Stimulated activated CD4-positive, alpha-beta T cell treated with anti-CD3 and anti-CD28 coated beads, Interleukin-2, amount 100 ng/mL, for 24 hours (primary cell): Measurements from ENCODE around the gene AP1M2.
"Not testable (repeated sequence)": the region's sequence is repeated elsewhere in the genome, so short reads cannot be mapped to it uniquely, and the experiment has no call there.

Source experiments
- DNase-seq, 2 donors: peaks; one replicate each; pipeline ENCODE4 v3.0.0-alpha.2; 2020

AP1M2 gene

GRCh38 chr19:10600149-10600548 lies 13.0 kb upstream of the AP1M2 start:
- no peak for DNase-seq

- DNase-seq = no peak
Measured at GRCh38 chr19:10593820-10594637, 6.9 kb upstream of the AP1M2 start.

GRCh38 chr19:10593148-10593547 lies 6.0 kb upstream of the AP1M2 start:
- no peak for DNase-seq

GRCh38 chr19:10587839-10588150 lies 683 bp upstream of the AP1M2 start:
- no peak for DNase-seq

- DNase-seq = no peak
Measured at GRCh38 chr19:10586396-10586795, 716 bp downstream of the AP1M2 start.

GRCh38 chr19:10583036-10583776 lies 3.9 kb downstream of the AP1M2 start:
- no peak for DNase-seq

GRCh38 chr19:10582091-10582490 lies 5.0 kb downstream of the AP1M2 start:
- no peak for DNase-seq

GRCh38 chr19:10580979-10581631 lies 6.0 kb downstream of the AP1M2 start:
- DNase-seq = peak; percentile 94 to 95

GRCh38 chr19:10577951-10578350 lies 9.2 kb downstream of the AP1M2 start:
- DNase-seq = no peak

- DNase-seq = no peak
Measured at GRCh38 chr19:10575011-10575716, 11.9 kb downstream of the AP1M2 start.

- no peak for DNase-seq
Measured at GRCh38 chr19:10574462-10574861, 12.7 kb downstream of the AP1M2 start.

GRCh38 chr19:10573793-10574192 lies 13.3 kb downstream of the AP1M2 start:
- not testable (repeated sequence) for DNase-seq

- peak; percentile 99 to 100 for DNase-seq
Measured at GRCh38 chr19:10568826-10569651, 18.1 kb downstream of the AP1M2 start, which contains the start of gene CDKN2D. CDKN2D (minus strand) TSS chr19:10568979; CDS start chr19:10568653, 326 bp downstream.

- DNase-seq = peak; percentile 29 to 63
Measured at GRCh38 chr19:10568062-10568825, 18.9 kb downstream of the AP1M2 start.

GRCh38 chr19:10567656-10568055 lies 19.5 kb downstream of the AP1M2 start:
- DNase-seq = no peak

- DNase-seq = peak; percentile 57 to 58
Measured at GRCh38 chr19:10566658-10567410, 20.3 kb downstream of the AP1M2 start.

GRCh38 chr19:10566408-10566657 lies 20.8 kb downstream of the AP1M2 start:
- no peak for DNase-seq

GRCh38 chr19:10565567-10566407 lies 21.3 kb downstream of the AP1M2 start, which contains the start of gene KRI1:
KRI1 (minus strand) TSS chr19:10566010; CDS start chr19:10565999, 11 bp downstream.
- DNase-seq = peak; percentile 97 to 100

- peak; percentile 67 to 69 for DNase-seq
Measured at GRCh38 chr19:10565028-10565566, 22.0 kb downstream of the AP1M2 start.
